Measurements from ENCODE around the gene PTPRN2. TPM values are rescaled to one million over a fixed set of nuclear protein-coding genes. Genes with fewer than 3 reads are reported as not detected.
"Not testable (repeated sequence)": the region's sequence is repeated elsewhere in the genome, so short reads cannot be mapped to it uniquely, and the experiment has no call there.

Gene PTPRN2
- total RNA-seq, 2 donors from 2014 or later: 0.72 to 0.79 TPM

- Mint-ChIP-seq H3K27me3 (ENCODE audit: low read depth) (peaks cover under 1% of the 10 kb centered on the region), H3K4me1 (ENCODE audit: low read depth) (no peaks in the 10 kb centered on the region), H3K27ac (no peak overlapping the region), H3K9me3 (peaks cover 6 to 9% of the 10 kb centered on the region in 2 donors), H3K36me3 (ENCODE audit: insufficient read depth in 2 of 2) (peaks cover 0 to 3% of the 10 kb centered on the region in 2 donors), H3K4me3 (no peak overlapping the region)
- DNase-seq (no peak), ATAC-seq (replicated peaks in 1 of 2) (no peak)
Measured at GRCh38 chr7:158040199-158040598, 547.4 kb downstream of the PTPRN2 start.

- H3K27me3 Mint-ChIP-seq (ENCODE audit: low read depth): peaks cover 5% of the 10 kb centered on the region
- peaks cover 6 to 10% of the 10 kb centered on the region in 2 donors for H3K9me3 Mint-ChIP-seq
- H3K4me1 Mint-ChIP-seq (ENCODE audit: low read depth): no peaks in the 10 kb centered on the region
- H3K36me3 Mint-ChIP-seq (ENCODE audit: insufficient read depth in 2 of 2): peaks cover 2 to 4% of the 10 kb centered on the region in 2 donors
- no peak overlapping the region for H3K27ac Mint-ChIP-seq
- DNase-seq (no peak), ATAC-seq (replicated peaks in 1 of 2) (no peak)
- H3K4me3 Mint-ChIP-seq: no peak overlapping the region
Measured at GRCh38 chr7:158039270-158039669, 548.4 kb downstream of the PTPRN2 start.

- Mint-ChIP-seq H3K27ac (no peak overlapping the region), H3K4me3 (no peak overlapping the region)
- no peak for DNase-seq
Measured at GRCh38 chr7:158037211-158037610, 550.4 kb downstream of the PTPRN2 start.

GRCh38 chr7:158035343-158035742, 552.3 kb downstream of the PTPRN2 start:
- peaks cover 3 to 4% of the 10 kb centered on the region in 2 donors for H3K36me3 Mint-ChIP-seq (ENCODE audit: insufficient read depth in 2 of 2)
- H3K27ac Mint-ChIP-seq: no peak overlapping the region
- no peak overlapping the region for H3K4me3 Mint-ChIP-seq
- ATAC-seq (replicated peaks in 1 of 2): no peak
- peaks cover 5% of the 10 kb centered on the region for H3K27me3 Mint-ChIP-seq (ENCODE audit: low read depth)
- DNase-seq: no peak
- peaks cover 10% of the 10 kb centered on the region in 2 donors for H3K9me3 Mint-ChIP-seq
- no peaks in the 10 kb centered on the region for H3K4me1 Mint-ChIP-seq (ENCODE audit: low read depth)

More at GRCh38 chr7:158037211-158037610, 550.4 kb downstream of the PTPRN2 start:
- Mint-ChIP-seq H3K27me3 (ENCODE audit: low read depth) (peaks cover 5% of the 10 kb centered on the region), H3K36me3 (ENCODE audit: insufficient read depth in 2 of 2) (peaks cover 3 to 4% of the 10 kb centered on the region in 2 donors), H3K4me1 (ENCODE audit: low read depth) (no peaks in the 10 kb centered on the region), H3K9me3 (peaks cover 10% of the 10 kb centered on the region in 2 donors)
- ATAC-seq (replicated peaks in 1 of 2): no peak

- Mint-ChIP-seq H3K27me3 (ENCODE audit: low read depth) (peaks cover 5% of the 10 kb centered on the region), H3K36me3 (ENCODE audit: insufficient read depth in 2 of 2) (peaks cover 2 to 3% of the 10 kb centered on the region in 2 donors), H3K9me3 (peaks cover 5 to 6% of the 10 kb centered on the region in 2 donors), H3K27ac (no peak overlapping the region), H3K4me1 (ENCODE audit: low read depth) (no peaks in the 10 kb centered on the region), H3K4me3 (no peak overlapping the region)
- no peak for ATAC-seq (replicated peaks in 1 of 2)
- DNase-seq: no peak
Measured at GRCh38 chr7:158034571-158034970, 553.1 kb downstream of the PTPRN2 start.

- H3K27me3 Mint-ChIP-seq (ENCODE audit: low read depth); ATAC-seq (replicated peaks in 1 of 2); H3K4me3 Mint-ChIP-seq; DNase-seq; H3K9me3 Mint-ChIP-seq; H3K4me1 Mint-ChIP-seq (ENCODE audit: low read depth); H3K27ac Mint-ChIP-seq; H3K36me3 Mint-ChIP-seq (ENCODE audit: insufficient read depth in 2 of 2): not testable (repeated sequence)
Measured at GRCh38 chr7:158033925-158034324, 553.7 kb downstream of the PTPRN2 start.

GRCh38 chr7:158033196-158033595, 554.4 kb downstream of the PTPRN2 start:
- no peak for ATAC-seq (replicated peaks in 1 of 2)
- H3K27ac Mint-ChIP-seq: no peak overlapping the region
- H3K9me3 Mint-ChIP-seq: peaks cover 1 to 4% of the 10 kb centered on the region in 2 donors
- peaks cover 2 to 3% of the 10 kb centered on the region in 2 donors for H3K36me3 Mint-ChIP-seq (ENCODE audit: insufficient read depth in 2 of 2)
- no peak for DNase-seq
- peaks cover 5% of the 10 kb centered on the region for H3K27me3 Mint-ChIP-seq (ENCODE audit: low read depth)
- no peaks in the 10 kb centered on the region for H3K4me1 Mint-ChIP-seq (ENCODE audit: low read depth)
- H3K4me3 Mint-ChIP-seq: no peak overlapping the region

GRCh38 chr7:158032561-158033115, 555.0 kb downstream of the PTPRN2 start:
- ATAC-seq (replicated peaks in 1 of 2) (no peak), DNase-seq (no peak)
- Mint-ChIP-seq H3K27ac (no peak overlapping the region), H3K27me3 (ENCODE audit: low read depth) (peaks cover 5% of the 10 kb centered on the region), H3K4me3 (no peak overlapping the region), H3K4me1 (ENCODE audit: low read depth) (no peaks in the 10 kb centered on the region), H3K9me3 (peaks cover 1 to 4% of the 10 kb centered on the region in 2 donors), H3K36me3 (ENCODE audit: insufficient read depth in 2 of 2) (peaks cover 2 to 3% of the 10 kb centered on the region in 2 donors)

GRCh38 chr7:158031867-158032308, 555.7 kb downstream of the PTPRN2 start:
- DNase-seq (no peak), ATAC-seq (replicated peaks in 1 of 2) (no peak)
- Mint-ChIP-seq H3K4me3 (no peak overlapping the region), H3K27me3 (ENCODE audit: low read depth) (peaks cover 5% of the 10 kb centered on the region), H3K4me1 (ENCODE audit: low read depth) (no peaks in the 10 kb centered on the region), H3K27ac (no peak overlapping the region), H3K9me3 (peaks cover 1 to 4% of the 10 kb centered on the region in 2 donors), H3K36me3 (ENCODE audit: insufficient read depth in 2 of 2) (peaks cover 2 to 3% of the 10 kb centered on the region in 2 donors)

- ATAC-seq (replicated peaks in 1 of 2): no peak
- DNase-seq: no peak
- no peak overlapping the region for H3K27ac Mint-ChIP-seq
- peaks cover 5% of the 10 kb centered on the region for H3K27me3 Mint-ChIP-seq (ENCODE audit: low read depth)
- peaks cover 1 to 4% of the 10 kb centered on the region in 2 donors for H3K9me3 Mint-ChIP-seq
- no peaks in the 10 kb centered on the region for H3K4me1 Mint-ChIP-seq (ENCODE audit: low read depth)
- H3K36me3 Mint-ChIP-seq (ENCODE audit: insufficient read depth in 2 of 2): peaks cover 2 to 3% of the 10 kb centered on the region in 2 donors
- no peak overlapping the region for H3K4me3 Mint-ChIP-seq
Measured at GRCh38 chr7:158030566-158030965, 557.1 kb downstream of the PTPRN2 start.

- no peak overlapping the region for H3K4me3 Mint-ChIP-seq
- no peak for DNase-seq
- H3K4me1 Mint-ChIP-seq (ENCODE audit: low read depth): no peaks in the 10 kb centered on the region
- peaks cover 1 to 4% of the 10 kb centered on the region in 2 donors for H3K9me3 Mint-ChIP-seq
- no peak for ATAC-seq (replicated peaks in 1 of 2)
- no peak overlapping the region for H3K27ac Mint-ChIP-seq
- H3K36me3 Mint-ChIP-seq (ENCODE audit: insufficient read depth in 2 of 2): peaks cover 2 to 3% of the 10 kb centered on the region in 2 donors
- peaks cover 3% of the 10 kb centered on the region for H3K27me3 Mint-ChIP-seq (ENCODE audit: low read depth)
Measured at GRCh38 chr7:158030071-158030470, 557.6 kb downstream of the PTPRN2 start.

GRCh38 chr7:158029509-158029908, 558.1 kb downstream of the PTPRN2 start:
- Mint-ChIP-seq H3K4me1 (ENCODE audit: low read depth) (no peaks in the 10 kb centered on the region), H3K27me3 (ENCODE audit: low read depth) (no peaks in the 10 kb centered on the region), H3K27ac (no peak overlapping the region), H3K4me3 (no peak overlapping the region), H3K9me3 (peaks cover 1 to 4% of the 10 kb centered on the region in 2 donors), H3K36me3 (ENCODE audit: insufficient read depth in 2 of 2) (peaks cover 2 to 3% of the 10 kb centered on the region in 2 donors)
- ATAC-seq (replicated peaks in 1 of 2) (no peak), DNase-seq (no peak)

- Mint-ChIP-seq H3K36me3 (ENCODE audit: insufficient read depth in 2 of 2) (no peaks in the 10 kb centered on the region), H3K9me3 (peaks cover 0 to 4% of the 10 kb centered on the region in 2 donors), H3K4me3 (no peak overlapping the region), H3K27me3 (ENCODE audit: low read depth) (no peaks in the 10 kb centered on the region), H3K27ac (no peak overlapping the region), H3K4me1 (ENCODE audit: low read depth) (no peaks in the 10 kb centered on the region)
- ATAC-seq (replicated peaks in 1 of 2) (no peak), DNase-seq (no peak)
Measured at GRCh38 chr7:158028971-158029370, 558.7 kb downstream of the PTPRN2 start.
